Measurements from ENCODE around the gene NMUR2.

NMUR2 gene

GRCh38 chr5:152427721-152428120 lies 22.6 kb upstream of the NMUR2 start:
- Histone ChIP-seq H3K36me3 (ENCODE audit: control insufficient read depth, low read length) (no peaks in the 10 kb centered on the region), H3K27ac (ENCODE audit: low read depth, low read length) (no peak overlapping the region), H3K4me1 (ENCODE audit: control insufficient read depth, low read length) (no peaks in the 10 kb centered on the region), H3K4me3 (ENCODE audit: low read length) (no peak overlapping the region), H3K27me3 (ENCODE audit: control insufficient read depth, low read length) (no peaks in the 10 kb centered on the region), H3F3A (ENCODE audit: control insufficient read depth, insufficient read depth) (no peaks in the 10 kb centered on the region), H3K4me2 (ENCODE audit: low read length) (no peak overlapping the region), H4K20me1 (ENCODE audit: control insufficient read depth, insufficient read depth, low read depth, low read length) (no peaks in the 10 kb centered on the region), H3K9me2 (replicated peaks; ENCODE audit: control insufficient read depth, low read length) (no peaks in the 10 kb centered on the region), H3K9me3 (ENCODE audit: control insufficient read depth, insufficient read depth, low read length) (no peaks in the 10 kb centered on the region), H3K79me2 (ENCODE audit: control insufficient read depth, low read length) (no peaks in the 10 kb centered on the region)
- TF ChIP-seq CTCF (IDR thresholded peaks at IDR 0.05; ENCODE audit: low read depth, low read length, poor library complexity, severe bottlenecking), result no peak
- no peak for TF ChIP-seq EZH2phosphoT487 (IDR thresholded peaks at IDR 0.05; ENCODE audit: borderline replicate concordance, low read length)

DNA sequence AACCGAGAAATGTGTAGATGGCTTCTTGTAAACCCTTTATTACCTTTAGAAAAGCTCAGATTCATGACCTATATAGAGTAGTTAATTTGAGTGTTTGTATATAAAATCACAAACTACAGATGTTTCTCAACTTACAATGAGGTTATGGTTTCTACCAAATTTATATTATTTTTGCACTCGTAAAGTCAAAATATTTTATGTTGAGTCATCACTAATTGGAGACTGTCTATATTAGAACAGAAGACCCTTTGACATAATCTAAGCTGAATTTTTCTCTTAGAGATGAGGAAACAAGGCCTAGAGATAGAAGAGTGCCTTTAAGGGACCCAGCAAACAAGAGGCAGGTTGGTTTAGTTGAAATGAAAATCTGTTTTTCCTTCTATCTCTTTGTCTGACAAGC lies 20.0 kb upstream of the NMUR2 start:
- no peak overlapping the region for H3K4me3 ChIP-seq (ENCODE audit: low read length)
- TF ChIP-seq EZH2phosphoT487 (IDR thresholded peaks at IDR 0.05; ENCODE audit: borderline replicate concordance, low read length), result no peak
- no peak for TF ChIP-seq CTCF (IDR thresholded peaks at IDR 0.05; ENCODE audit: low read depth, low read length, poor library complexity, severe bottlenecking)
- H3K4me2 ChIP-seq (ENCODE audit: low read length), result no peak overlapping the region
- no peaks in the 10 kb centered on the region for H3K36me3 ChIP-seq (ENCODE audit: control insufficient read depth, low read length)
- H3K9me2 ChIP-seq (replicated peaks; ENCODE audit: control insufficient read depth, low read length), result no peaks in the 10 kb centered on the region
- H3F3A ChIP-seq (ENCODE audit: control insufficient read depth, insufficient read depth), result no peaks in the 10 kb centered on the region
- H3K27ac ChIP-seq (ENCODE audit: low read depth, low read length), result no peak overlapping the region
- no peaks in the 10 kb centered on the region for H3K27me3 ChIP-seq (ENCODE audit: control insufficient read depth, low read length)
- H3K4me1 ChIP-seq (ENCODE audit: control insufficient read depth, low read length), result no peaks in the 10 kb centered on the region
- no peaks in the 10 kb centered on the region for H4K20me1 ChIP-seq (ENCODE audit: control insufficient read depth, insufficient read depth, low read depth, low read length)
- no peaks in the 10 kb centered on the region for H3K79me2 ChIP-seq (ENCODE audit: control insufficient read depth, low read length)
- H3K9me3 ChIP-seq (ENCODE audit: control insufficient read depth, insufficient read depth, low read length), result no peaks in the 10 kb centered on the region

DNA sequence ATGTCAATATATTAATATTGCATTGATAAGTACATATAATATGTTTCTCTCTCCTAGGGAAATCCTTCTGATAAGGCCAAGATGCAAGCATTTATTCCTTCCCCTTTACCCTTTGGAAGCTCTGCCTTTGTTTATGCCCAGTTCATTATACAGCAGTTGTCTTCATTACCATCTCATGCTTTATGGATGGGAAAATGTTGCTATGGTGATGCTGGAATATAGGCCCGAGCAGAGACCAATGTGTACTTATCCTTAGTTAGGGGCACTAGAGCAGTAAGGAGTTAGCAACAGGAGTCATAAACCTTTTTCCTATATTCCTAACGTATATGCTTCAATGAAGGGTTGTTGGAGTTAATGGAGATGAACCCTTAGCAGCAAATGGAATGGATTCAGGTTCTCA lies 19.4 kb upstream of the NMUR2 start:
- Histone ChIP-seq H3K4me3 (ENCODE audit: low read length) (no peak overlapping the region), H3K79me2 (ENCODE audit: control insufficient read depth, low read length) (no peaks in the 10 kb centered on the region), H3F3A (ENCODE audit: control insufficient read depth, insufficient read depth) (no peaks in the 10 kb centered on the region), H4K20me1 (ENCODE audit: control insufficient read depth, insufficient read depth, low read depth, low read length) (no peaks in the 10 kb centered on the region), H3K4me1 (ENCODE audit: control insufficient read depth, low read length) (no peaks in the 10 kb centered on the region), H3K4me2 (ENCODE audit: low read length) (no peak overlapping the region), H3K27me3 (ENCODE audit: control insufficient read depth, low read length) (no peaks in the 10 kb centered on the region), H3K27ac (ENCODE audit: low read depth, low read length) (no peak overlapping the region), H3K9me3 (ENCODE audit: control insufficient read depth, insufficient read depth, low read length) (no peaks in the 10 kb centered on the region), H3K36me3 (ENCODE audit: control insufficient read depth, low read length) (no peaks in the 10 kb centered on the region), H3K9me2 (replicated peaks; ENCODE audit: control insufficient read depth, low read length) (no peaks in the 10 kb centered on the region)
- TF ChIP-seq EZH2phosphoT487 (IDR thresholded peaks at IDR 0.05; ENCODE audit: borderline replicate concordance, low read length) (no peak), CTCF (IDR thresholded peaks at IDR 0.05; ENCODE audit: low read depth, low read length, poor library complexity, severe bottlenecking) (no peak)

GRCh38 chr5:152422081-152422480 lies 17.0 kb upstream of the NMUR2 start:
- TF ChIP-seq EZH2phosphoT487 (IDR thresholded peaks at IDR 0.05; ENCODE audit: borderline replicate concordance, low read length) (no peak), CTCF (IDR thresholded peaks at IDR 0.05; ENCODE audit: low read depth, low read length, poor library complexity, severe bottlenecking) (no peak)
- no peaks in the 10 kb centered on the region for H3K36me3 ChIP-seq (ENCODE audit: control insufficient read depth, low read length)
- no peak overlapping the region for H3K4me2 ChIP-seq (ENCODE audit: low read length)
- H3K4me3 ChIP-seq (ENCODE audit: low read length), result no peak overlapping the region
- no peaks in the 10 kb centered on the region for H3F3A ChIP-seq (ENCODE audit: control insufficient read depth, insufficient read depth)
- no peaks in the 10 kb centered on the region for H3K9me3 ChIP-seq (ENCODE audit: control insufficient read depth, insufficient read depth, low read length)
- H3K79me2 ChIP-seq (ENCODE audit: control insufficient read depth, low read length), result no peaks in the 10 kb centered on the region
- no peaks in the 10 kb centered on the region for H3K27me3 ChIP-seq (ENCODE audit: control insufficient read depth, low read length)
- H3K27ac ChIP-seq (ENCODE audit: low read depth, low read length), result no peak overlapping the region
- no peaks in the 10 kb centered on the region for H4K20me1 ChIP-seq (ENCODE audit: control insufficient read depth, insufficient read depth, low read depth, low read length)
- no peaks in the 10 kb centered on the region for H3K4me1 ChIP-seq (ENCODE audit: control insufficient read depth, low read length)
- no peaks in the 10 kb centered on the region for H3K9me2 ChIP-seq (replicated peaks; ENCODE audit: control insufficient read depth, low read length)
